Activated T-helper 1 cell treated with anti-CD3 and anti-CD28 coated beads, Interleukin-2, amount 50 U/mL, for 16 hours (primary cell): ENCODE measurements around the gene INIP.
"Not testable (repeated sequence)": the region's sequence is repeated elsewhere in the genome, so short reads cannot be mapped to it uniquely, and the experiment has no call there.

Experiments
- DNase-seq, 2 donors: peaks; one replicate each; pipeline ENCODE4 v3.0.0-alpha.2; 2020; ENCODE audit warnings: low read depth in 1 of 2, low spot score in 1 of 2

Gene INIP

GRCh38 chr9:112677040-112677439 is 40.9 kb downstream of the INIP start:
- DNase-seq, result no peak

GRCh38 chr9:112673221-112673620 is 44.7 kb downstream of the INIP start:
- DNase-seq, result not testable (repeated sequence)

GRCh38 chr9:112670991-112671625 is 46.8 kb downstream of the INIP start:
- no peak for DNase-seq

- DNase-seq, result no peak
Observed at GRCh38 chr9:112669326-112669725, 48.6 kb downstream of the INIP start.

- no peak for DNase-seq
Observed at GRCh38 chr9:112665347-112665746, 52.6 kb downstream of the INIP start.

- no peak for DNase-seq
Observed at GRCh38 chr9:112664531-112664930, 53.4 kb downstream of the INIP start.

- no peak for DNase-seq
Observed at GRCh38 chr9:112663681-112664080, 54.2 kb downstream of the INIP start.

GRCh38 chr9:112659906-112660305 is 58.0 kb downstream of the INIP start:
- no peak for DNase-seq

- DNase-seq, result no peak
Observed at GRCh38 chr9:112655668-112656067, 62.2 kb downstream of the INIP start.

GRCh38 chr9:112654282-112654681 is 63.6 kb downstream of the INIP start:
- DNase-seq, result no peak

- no peak for DNase-seq
Observed at GRCh38 chr9:112648624-112649023, 69.3 kb downstream of the INIP start.

GRCh38 chr9:112647596-112647995 is 70.3 kb downstream of the INIP start:
- no peak for DNase-seq

- DNase-seq, result no peak
Observed at GRCh38 chr9:112642126-112642525, 75.8 kb downstream of the INIP start.

GRCh38 chr9:112640311-112640710 is 77.6 kb downstream of the INIP start:
- DNase-seq, result no peak
